HepG2 (cell line): ENCODE data around the gene RPRML. TPM values are rescaled to one million over a fixed set of nuclear protein-coding genes. Genes with fewer than 3 reads are reported as not detected.
A peak's percentile ranks its signal among the peaks of the same experiment; 100 is the strongest.

Experiments used
- E2F2 ChIP-seq: sonication (generic); formaldehyde crosslinking; IDR thresholded peaks from 2 replicates; pipeline ENCODE4 v1.4.0; 2020; ENCODE audit warnings: missing genetic modification reagents, borderline replicate concordance
- MEIS2 ChIP-seq: sonication (generic); formaldehyde crosslinking; IDR thresholded peaks from 2 replicates; pipeline ENCODE4 v1.9.0; 2021; ENCODE audit warnings: mild to moderate bottlenecking, missing genetic modification reagents
- MYNN ChIP-seq: sonication (generic); formaldehyde crosslinking; IDR thresholded peaks from 2 replicates; pipeline ENCODE4 v1.4.0; 2020; ENCODE audit warnings: mild to moderate bottlenecking, low read depth, missing genetic modification reagents
- NFE2L2 ChIP-seq: fragments of 150-350 bp; IDR thresholded peaks from 2 replicates; pipeline ENCODE4 v1.6.1; 2014; ENCODE audit warnings: low read length
- NONO ChIP-seq, 2 experiments: fragments of 450-650 bp in 1 of 2; sonication (generic) in 1 of 2; formaldehyde crosslinking in 1 of 2; IDR thresholded peaks in 1 of 2; conservative IDR thresholded peaks in 1 of 2; 2 replicates each; pipeline versions ENCODE4 v1.6.1 to v1.8.0; 2017 to 2022; ENCODE audit warnings: mild to moderate bottlenecking in 1 of 2, missing genetic modification reagents in 1 of 2, moderate library complexity in 1 of 2
- PCBP1 ChIP-seq: fragments of 200-400 bp; formaldehyde crosslinking; IDR thresholded peaks from 2 replicates; pipeline ENCODE4 v1.6.1; 2017; ENCODE audit warnings: mild to moderate bottlenecking, low read depth, low read length, borderline replicate concordance
- POGZ ChIP-seq: sonication (generic); formaldehyde crosslinking; IDR thresholded peaks from 2 replicates; pipeline ENCODE4 v1.4.0; 2020; ENCODE audit warnings: mild to moderate bottlenecking, missing genetic modification reagents
- RARG ChIP-seq: sonication (generic); formaldehyde crosslinking; IDR thresholded peaks from 2 replicates; pipeline ENCODE4 v1.4.0; 2020; ENCODE audit warnings: low read depth, mild to moderate bottlenecking, missing genetic modification reagents
- SOX5 ChIP-seq: IDR thresholded peaks from 2 replicates; pipeline ENCODE4 v1.6.1; 2016; ENCODE audit warnings: borderline replicate concordance
- STAG1 ChIP-seq: sonication (generic); formaldehyde crosslinking; IDR thresholded peaks from 2 replicates; pipeline ENCODE4 v1.4.0; 2020; ENCODE audit warnings: missing genetic modification reagents
- TOPORS ChIP-seq: sonication (generic); formaldehyde crosslinking; IDR thresholded peaks from 2 replicates; pipeline ENCODE4 v1.8.0; 2023; ENCODE audit warnings: mild to moderate bottlenecking, missing genetic modification reagents
- XBP1 ChIP-seq: sonication (generic); formaldehyde crosslinking; IDR thresholded peaks from 2 replicates; pipeline ENCODE4 v1.5.0; 2020; ENCODE audit warnings: missing genetic modification reagents
- ZBTB10 ChIP-seq: sonication (generic); formaldehyde crosslinking; IDR thresholded peaks from 2 replicates; pipeline ENCODE4 v1.4.0; 2020; ENCODE audit warnings: missing genetic modification reagents, borderline replicate concordance
- ZNF546 ChIP-seq: sonication (generic); formaldehyde crosslinking; conservative IDR thresholded peaks from 2 replicates; pipeline ENCODE4 v1.8.1; 2023; ENCODE audit warnings: mild to moderate bottlenecking, missing genetic modification reagents
- ZNF660 ChIP-seq: sonication (generic); formaldehyde crosslinking; IDR thresholded peaks from 2 replicates; pipeline ENCODE4 v1.5.1; 2020; ENCODE audit warnings: mild to moderate bottlenecking, low read depth, missing genetic modification reagents, borderline replicate concordance
- ZNF7 ChIP-seq: IDR thresholded peaks from 2 replicates; pipeline ENCODE4 v1.6.1; 2016; ENCODE audit warnings: missing biosample characterization, missing genetic modification reagents
- ZNF737 ChIP-seq: sonication (generic); formaldehyde crosslinking; IDR thresholded peaks from 2 replicates; pipeline ENCODE4 v1.5.0; 2020; ENCODE audit warnings: missing genetic modification reagents, mild to moderate bottlenecking, borderline replicate concordance
- ZNF761 ChIP-seq: sonication (generic); formaldehyde crosslinking; conservative IDR thresholded peaks from 2 replicates; pipeline ENCODE4 v1.4.0; 2020; ENCODE audit warnings: mild to moderate bottlenecking, missing genetic modification reagents
- ZNF790 ChIP-seq: sonication (generic); formaldehyde crosslinking; IDR thresholded peaks from 2 replicates; pipeline ENCODE4 v1.8.0; 2022; ENCODE audit warnings: missing genetic modification reagents, mild to moderate bottlenecking, borderline replicate concordance
- ZNF83 ChIP-seq: sonication (generic); formaldehyde crosslinking; IDR thresholded peaks from 2 replicates; pipeline ENCODE4 v1.4.0; 2020; ENCODE audit warnings: missing genetic modification reagents, mild to moderate bottlenecking, borderline replicate concordance
- polyA plus RNA-seq, 8 experiments: library from polyadenylated mRNA; depleted of rRNA in 3 of 8; stranded (reverse) in 7 of 8; unstranded in 1 of 8; fragments of >200 nt; fragmentation: Illumina TruSeq in 4 of 8; extraction: Trizol in 4 of 8; gene quantifications; 2 replicates each; pipeline versions ENCODE4 v1.2.1 to v1.2.3, GENCODE V29; 2011 to 2016; ENCODE audit warnings: low read depth in 4 of 8, missing spikeins in 1 of 8, mixed read lengths in 1 of 8; ENCODE audit not compliant: insufficient read depth in 1 of 8
- total RNA-seq, 5 experiments: library from RNA; depleted of rRNA; stranded (reverse); fragments of >200 nt; fragmentation: Illumina TruSeq; extraction: Trizol; gene quantifications; 2 replicates each; pipeline ENCODE4 v1.2.3, GENCODE V29; 2016; ENCODE audit warnings: low read depth in 1 of 5
- TF ChIP-seq, protein P1 (sequence below): sonication (generic); formaldehyde crosslinking; IDR thresholded peaks from 2 replicates; pipeline ENCODE4 v1.5.0; 2020; ENCODE audit warnings: mild to moderate bottlenecking, missing genetic modification reagents, moderate library complexity

The RPRML gene
- total and polyA plus RNA-seq, 2 of the 13 experiments (the other 11 are each of a cell fraction or from before 2014, with no cell fraction given): not detected

DNA sequence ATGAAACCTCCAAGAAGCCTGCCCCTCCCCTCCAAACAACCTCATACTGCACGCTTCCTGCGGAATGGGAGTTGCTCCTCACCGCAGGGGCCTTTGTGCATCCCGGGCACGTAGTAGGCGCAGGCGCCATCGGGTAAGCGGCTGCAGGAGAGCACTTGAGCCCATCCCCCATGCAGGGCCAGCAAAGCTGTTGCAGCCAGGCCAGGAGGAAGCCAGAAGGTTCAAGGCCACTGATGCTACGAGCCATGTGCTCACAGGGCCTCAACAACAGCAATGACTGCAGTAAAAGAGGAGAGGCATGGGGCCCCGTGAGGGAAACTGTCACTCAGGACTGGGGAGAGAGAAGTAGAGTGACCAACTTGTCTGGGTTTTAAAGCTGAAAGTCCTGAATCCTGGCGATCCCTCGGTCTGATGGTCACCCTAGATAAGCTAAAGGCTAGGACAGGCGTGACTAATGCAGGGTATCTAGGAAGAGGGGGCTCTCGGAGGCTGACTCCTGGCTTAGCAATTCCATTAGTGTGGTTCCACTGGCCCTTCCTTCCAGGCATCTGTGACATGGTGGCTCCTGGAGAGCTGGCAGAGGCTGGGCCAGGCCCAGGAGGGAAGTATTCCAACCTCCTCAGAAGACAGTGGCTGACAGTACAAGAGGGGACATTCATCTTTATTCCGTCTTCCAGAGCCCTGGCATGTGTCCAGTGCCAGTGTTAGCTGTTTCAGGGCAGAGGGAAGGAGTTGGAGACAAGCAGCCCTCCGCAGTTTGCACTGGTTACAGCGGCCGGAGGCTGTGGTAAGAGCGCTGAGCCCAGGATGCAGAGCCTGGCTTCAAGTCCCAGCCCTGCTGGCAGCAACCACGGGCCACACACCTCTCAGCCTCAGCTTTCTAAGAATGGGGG lies 35.3 kb downstream of the RPRML start (continued):
- peak; percentile 41 for TF ChIP-seq STAG1 (CRISPR knock-in tag)
- TF ChIP-seq, protein P1, sequence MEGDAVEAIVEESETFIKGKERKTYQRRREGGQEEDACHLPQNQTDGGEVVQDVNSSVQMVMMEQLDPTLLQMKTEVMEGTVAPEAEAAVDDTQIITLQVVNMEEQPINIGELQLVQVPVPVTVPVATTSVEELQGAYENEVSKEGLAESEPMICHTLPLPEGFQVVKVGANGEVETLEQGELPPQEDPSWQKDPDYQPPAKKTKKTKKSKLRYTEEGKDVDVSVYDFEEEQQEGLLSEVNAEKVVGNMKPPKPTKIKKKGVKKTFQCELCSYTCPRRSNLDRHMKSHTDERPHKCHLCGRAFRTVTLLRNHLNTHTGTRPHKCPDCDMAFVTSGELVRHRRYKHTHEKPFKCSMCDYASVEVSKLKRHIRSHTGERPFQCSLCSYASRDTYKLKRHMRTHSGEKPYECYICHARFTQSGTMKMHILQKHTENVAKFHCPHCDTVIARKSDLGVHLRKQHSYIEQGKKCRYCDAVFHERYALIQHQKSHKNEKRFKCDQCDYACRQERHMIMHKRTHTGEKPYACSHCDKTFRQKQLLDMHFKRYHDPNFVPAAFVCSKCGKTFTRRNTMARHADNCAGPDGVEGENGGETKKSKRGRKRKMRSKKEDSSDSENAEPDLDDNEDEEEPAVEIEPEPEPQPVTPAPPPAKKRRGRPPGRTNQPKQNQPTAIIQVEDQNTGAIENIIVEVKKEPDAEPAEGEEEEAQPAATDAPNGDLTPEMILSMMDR (CRISPR knock-in tag): peak; percentile 42; the same call in 1 of the 2 replicates
- no peak for TF ChIP-seq PCBP1
- TF ChIP-seq XBP1 (CRISPR knock-in tag): no peak
- TF ChIP-seq TOPORS (CRISPR knock-in tag): peak; percentile 73; the same call in 1 of the 2 replicates
- peak; percentile 71; the same call in 1 of the 2 replicates for TF ChIP-seq ZNF83 (CRISPR knock-in tag)
- 0 out of 2 replicates have a peak, but pooled peaks have one; percentile 31 for TF ChIP-seq E2F2 (CRISPR knock-in tag)
- TF ChIP-seq ZNF660 (CRISPR knock-in tag): no peak
- peak; percentile 75; the same call in 1 of the 2 replicates for TF ChIP-seq ZNF790 (CRISPR knock-in tag)
- peak; percentile 36; the same call in 1 of the 2 replicates for TF ChIP-seq ZNF7
- TF ChIP-seq RARG (CRISPR knock-in tag): 0 out of 2 replicates have a peak, but pooled peaks have one; percentile 61
- no peak for TF ChIP-seq ZNF737 (CRISPR knock-in tag)
- peak; percentile 96 for TF ChIP-seq ZNF761
- TF ChIP-seq NONO (IDR thresholded peaks at IDR 0.05): no peak
- TF ChIP-seq NONO (CRISPR knock-in tag; conservative IDR thresholded peaks at IDR 0.05): peak; percentile 99
- peak; percentile 99 for TF ChIP-seq MEIS2 (CRISPR knock-in tag)
- TF ChIP-seq ZNF546 (CRISPR knock-in tag): 0 out of 2 replicates have a peak, but pooled peaks have one; percentile 14
- peak; percentile 78; the same call in 1 of the 2 replicates for TF ChIP-seq ZBTB10 (CRISPR knock-in tag)
- peak; percentile 86 for TF ChIP-seq POGZ (CRISPR knock-in tag)
- no peak for TF ChIP-seq MYNN
- TF ChIP-seq SOX5 (CRISPR knock-in tag): peak; percentile 84
- TF ChIP-seq NFE2L2: no peak
